HK-2 (cell line): ENCODE measurements around the gene AHRR.
"Not testable (repeated sequence)": the region's sequence is repeated elsewhere in the genome, so short reads cannot be mapped to it uniquely, and the experiment has no call there.

Experiments used
- DNase-seq: peaks from one replicate; pipeline ENCODE4 v3.0.0-alpha.2; 2018; ENCODE audit not compliant: unreplicated experiment

Gene AHRR

DNA sequence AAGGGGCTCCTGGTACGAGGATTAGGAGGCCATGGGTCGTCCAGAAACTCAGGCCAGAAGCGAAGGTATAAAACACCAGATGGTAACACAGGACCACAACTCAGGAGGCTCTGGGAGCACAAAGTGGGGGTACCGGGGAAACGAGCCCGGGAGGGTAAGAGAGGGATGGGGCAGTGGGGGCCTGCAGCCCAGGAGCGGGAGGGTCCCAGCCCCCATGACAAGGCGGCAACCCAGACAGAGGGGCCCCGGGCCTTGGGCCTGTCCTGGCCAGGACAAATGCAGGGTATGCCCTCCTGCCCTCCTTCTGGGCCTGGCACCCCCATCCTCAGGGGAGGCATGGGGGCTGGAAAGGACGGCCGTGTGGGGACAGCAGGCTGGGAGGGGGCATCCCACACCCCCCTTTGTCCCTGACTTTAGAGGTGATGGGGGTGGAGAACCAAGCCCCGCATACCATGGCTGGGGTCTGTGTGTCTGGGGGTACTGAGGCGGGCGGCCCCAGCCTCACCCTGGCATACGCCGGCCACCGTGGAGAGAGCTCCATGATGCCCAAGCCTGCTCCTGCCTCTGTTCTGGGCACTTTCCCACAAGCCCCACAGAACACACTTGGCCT, 74.5 kb downstream of the AHRR start:
- no peak for DNase-seq

DNA sequence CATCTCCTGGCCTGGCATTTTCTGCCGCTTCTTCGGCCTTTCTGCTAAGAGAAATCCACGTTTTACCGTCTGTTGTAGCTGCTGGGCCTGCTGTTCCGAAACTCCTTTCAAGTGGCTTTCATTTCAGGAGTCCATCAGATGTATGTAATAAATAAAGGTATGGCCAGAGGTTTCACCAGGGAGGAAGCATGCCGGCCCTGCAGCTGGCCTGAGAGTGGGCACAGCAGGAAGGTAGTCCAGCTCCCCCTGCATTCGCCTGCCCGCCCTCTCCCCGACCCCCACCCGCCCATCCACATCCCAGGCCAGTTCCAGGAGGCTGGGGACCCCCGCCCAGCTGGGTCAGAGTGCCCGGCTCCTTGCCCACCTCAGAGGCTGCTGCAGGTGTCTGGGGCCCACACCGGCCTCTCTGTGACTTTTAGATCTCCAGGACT, 75.0 kb downstream of the AHRR start:
- DNase-seq: no peak

DNA sequence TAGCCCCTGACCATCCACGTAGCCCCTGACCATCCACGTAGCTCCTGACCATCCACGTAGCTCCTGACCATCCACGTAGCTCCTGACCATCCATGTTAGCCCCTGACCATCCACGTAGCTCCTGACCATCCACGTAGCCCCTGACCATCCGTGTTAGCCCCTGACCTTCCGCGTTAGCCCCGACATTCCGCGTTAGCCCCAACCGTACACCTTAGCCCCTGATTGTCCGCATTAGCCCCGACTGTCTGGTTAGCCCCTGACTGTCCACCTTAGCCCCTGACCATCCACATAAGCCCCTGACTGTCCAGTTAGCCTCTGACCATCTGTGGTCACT, 76.6 kb downstream of the AHRR start:
- DNase-seq: not testable (repeated sequence)

DNA sequence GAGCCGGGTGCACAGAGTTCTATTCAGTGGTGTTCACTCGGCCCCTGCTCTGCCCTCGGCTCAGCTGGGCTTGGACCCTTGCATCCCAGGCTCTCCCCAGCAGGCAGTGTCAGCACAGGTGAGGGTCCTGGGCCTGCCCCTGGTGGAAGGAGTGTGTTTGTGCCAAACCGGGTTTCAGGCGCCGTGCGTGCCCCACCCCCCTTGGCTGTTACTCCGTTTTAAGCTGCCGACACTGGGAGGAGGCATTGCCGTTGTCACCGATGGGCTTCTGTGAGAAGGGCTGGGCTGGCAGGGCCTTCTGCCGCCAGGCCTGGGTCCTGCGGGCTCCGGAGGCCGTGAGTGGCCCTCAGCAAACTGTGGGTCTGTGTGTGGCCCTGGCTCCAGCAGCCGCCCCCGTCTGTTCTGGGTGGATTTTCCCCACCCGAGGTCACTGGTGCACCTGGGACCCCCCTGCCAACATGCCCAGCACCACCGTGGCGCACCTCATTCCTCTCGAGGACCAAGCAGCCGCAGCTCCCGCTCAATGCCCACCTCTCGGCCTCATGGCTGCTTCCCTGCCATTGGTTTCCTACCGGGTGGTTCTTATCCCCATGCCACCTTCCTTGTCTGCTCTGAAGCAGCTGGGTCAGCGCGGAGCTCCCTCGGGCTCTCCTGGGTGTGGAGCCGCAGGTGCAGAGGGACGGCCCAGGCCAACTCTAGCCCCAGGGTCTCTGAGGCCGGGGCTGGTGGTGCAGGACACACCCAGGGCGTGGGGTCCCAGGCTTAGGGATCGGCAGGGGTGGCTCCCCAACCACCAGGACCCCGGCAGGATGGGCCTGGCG, 77.2 kb downstream of the AHRR start:
- no peak for DNase-seq

DNA sequence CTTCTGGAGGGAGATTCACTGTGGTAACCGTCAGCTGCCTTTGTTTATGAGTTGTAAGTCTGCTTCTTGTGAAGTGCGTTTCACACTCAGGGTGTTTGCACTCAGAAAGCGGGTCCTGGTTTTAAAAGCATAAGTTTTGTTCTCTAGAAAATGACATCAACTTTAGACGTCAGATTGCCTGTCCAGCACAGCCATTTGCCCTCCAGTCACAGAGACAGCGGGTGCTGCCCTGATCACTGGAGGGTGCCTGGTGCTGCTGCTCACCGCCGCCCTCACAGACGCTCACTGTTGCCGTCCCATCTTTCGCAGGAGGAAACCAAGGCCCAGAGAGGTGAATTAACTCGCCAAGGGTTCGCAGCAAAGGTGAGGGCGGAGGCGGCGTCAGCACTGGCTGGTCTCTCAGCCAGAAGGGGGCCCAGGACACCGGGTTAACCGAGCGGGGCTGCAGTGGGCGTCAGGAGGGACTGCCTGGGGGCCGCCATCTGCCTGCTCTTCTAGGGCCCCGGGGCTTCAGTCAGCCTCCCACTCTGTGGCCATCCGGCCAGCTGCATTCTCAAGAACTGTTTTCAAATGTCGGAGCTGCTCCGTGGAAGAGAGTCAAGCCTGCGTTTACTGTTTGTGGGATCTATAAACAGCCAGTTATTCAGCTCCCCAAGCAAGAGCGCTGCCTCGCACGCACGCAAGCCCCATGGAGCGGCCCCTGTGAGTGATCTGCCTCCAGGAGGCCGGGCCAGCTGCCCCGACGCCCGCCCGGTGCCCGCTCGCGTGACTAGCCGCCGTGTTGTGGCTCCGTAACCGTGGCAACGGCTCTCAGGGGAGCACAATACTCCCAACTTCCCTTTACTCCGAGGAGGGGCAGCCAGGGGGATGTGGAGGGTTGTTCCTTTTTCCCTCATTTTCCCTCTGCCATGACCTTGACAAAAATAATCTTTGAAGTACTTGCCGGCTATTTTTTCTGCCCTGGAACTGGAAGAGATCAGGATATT, 78.1 kb downstream of the AHRR start:
- DNase-seq: peak; percentile 52

DNA sequence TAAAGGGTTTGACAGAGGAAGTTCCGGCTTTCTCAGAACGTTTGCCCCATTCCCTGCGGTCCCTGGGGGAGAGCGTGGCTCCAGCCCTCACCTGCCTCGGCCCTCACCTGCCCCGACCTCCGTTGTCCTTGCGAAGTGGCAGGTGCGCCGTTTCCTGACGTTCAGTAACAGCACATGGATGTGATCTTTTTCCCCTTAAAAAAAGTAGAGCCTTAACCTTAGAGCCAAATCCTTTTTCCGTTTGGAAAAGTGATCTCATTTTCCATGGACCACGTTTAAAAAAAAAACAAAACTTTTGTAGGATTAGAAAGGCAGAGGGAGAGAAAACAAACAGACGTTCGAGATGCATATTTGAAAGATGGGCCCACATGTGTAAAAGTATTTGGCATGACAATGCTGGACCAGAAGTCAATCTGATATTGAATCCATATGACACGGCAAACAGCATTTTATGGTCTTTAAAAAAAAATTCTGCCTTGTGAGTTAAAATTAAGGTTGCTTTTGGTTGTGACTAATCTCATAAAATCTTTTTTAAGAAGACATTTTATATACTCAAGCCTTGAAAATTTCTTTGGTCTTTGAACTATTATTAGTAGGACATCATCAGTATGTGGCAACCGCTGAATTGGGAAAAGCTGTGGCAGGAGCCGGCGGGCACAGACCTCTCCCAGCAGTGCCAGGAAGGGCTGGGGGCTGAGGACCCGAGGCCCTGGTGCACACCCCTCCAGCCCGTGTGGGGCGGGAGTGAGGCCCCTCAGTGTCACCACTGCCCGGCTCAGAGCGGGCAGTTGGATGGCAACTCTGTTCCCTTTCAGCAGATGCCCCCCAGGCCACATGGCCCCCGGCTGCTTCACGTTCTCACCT, 79.0 kb downstream of the AHRR start:
- no peak for DNase-seq

DNA sequence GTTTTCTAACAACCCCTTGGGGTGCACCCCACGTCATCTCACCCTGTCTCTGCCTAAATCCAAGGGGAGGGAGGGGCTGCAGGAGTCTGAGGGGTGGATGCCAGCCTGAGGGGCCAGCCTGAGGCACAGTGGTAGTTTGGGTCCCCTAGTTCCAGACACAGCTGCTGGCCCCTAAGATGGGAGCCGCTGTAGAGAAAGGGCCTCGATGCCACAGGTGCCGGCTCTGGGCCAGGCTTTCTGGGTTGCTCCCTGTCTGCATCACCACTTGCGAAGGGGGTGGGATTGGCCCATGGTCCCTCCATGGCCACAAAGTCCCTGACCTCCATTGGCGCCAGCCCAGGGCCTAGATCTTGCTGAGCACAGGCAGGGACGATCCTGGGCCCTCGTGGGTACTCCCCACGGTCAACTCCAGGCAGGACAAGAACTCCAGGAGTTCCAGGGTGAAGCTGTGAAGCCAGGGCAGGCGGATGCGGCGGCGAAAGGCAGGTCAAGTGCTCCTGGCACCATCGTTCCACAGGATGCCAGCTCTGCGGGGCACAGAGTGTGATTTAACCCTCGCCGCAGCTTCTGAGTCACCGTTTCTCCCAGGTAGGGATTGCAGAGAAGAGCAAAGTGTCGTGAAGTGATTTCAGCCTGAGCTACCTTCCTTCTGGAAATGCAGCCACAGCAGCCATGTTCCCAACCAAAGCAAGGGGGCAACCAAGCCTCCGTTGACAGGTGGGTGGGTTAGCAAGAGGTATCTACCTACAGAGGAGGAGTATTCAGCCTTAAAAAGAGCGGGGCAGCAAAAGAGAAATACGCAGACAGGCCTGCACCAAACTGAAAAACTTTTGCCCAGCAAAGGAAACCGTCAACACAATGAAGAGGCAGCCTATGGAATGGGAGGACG, 79.9 kb downstream of the AHRR start:
- no peak for DNase-seq

DNA sequence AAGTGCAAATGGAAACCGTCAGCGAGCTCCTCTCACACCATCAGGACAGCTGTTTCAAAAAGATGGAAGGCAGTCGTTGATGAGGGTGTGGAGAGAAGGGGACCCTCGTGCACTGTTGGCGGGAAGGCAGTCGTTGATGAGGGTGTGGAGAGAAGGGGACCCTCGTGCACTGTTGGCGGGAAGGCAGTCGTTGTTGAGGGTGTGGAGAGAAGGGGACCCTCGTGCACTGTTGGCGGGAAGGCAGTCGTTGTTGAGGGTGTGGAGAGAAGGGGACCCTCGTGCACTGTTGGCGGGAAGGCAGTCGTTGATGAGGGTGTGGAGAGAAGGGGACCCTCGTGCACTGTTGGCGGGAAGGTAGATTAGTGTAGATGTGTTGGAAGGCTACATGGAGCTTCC, 80.7 kb downstream of the AHRR start:
- DNase-seq: not testable (repeated sequence)

DNA sequence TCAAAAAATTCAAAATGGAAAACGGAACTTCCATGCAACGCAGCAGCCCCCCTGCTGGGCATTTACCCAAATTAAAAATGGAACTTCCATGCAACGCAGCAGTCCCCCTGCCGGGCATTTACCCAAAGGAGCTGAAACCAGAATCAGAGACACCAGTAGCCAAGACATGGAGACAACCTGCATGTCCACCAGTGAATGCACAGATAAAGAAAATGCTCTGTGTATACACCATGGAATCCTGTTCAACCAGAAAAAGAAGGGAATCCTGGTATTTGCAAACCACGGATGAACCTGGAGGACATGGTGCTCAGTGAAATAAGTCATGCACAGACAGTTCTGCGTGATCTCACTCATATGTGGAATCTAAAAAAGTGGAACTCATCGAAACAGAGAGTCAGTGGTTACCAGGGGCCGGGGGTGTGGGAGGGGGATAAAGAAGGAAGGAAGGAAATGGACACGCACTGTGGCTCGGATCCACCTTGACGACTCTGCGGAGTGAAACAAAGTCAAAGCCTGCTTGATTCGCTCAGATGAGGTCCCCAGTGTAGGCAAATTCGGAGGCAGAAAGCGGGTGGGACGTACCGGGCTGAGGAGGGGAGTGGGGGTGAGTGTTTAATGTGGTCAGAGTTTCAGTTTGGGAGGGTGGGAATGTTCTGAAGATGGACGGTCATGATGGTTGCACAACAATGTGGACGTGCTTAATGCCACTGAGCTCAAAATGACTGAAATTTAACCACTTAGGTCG, 81.3 kb downstream of the AHRR start:
- DNase-seq: no peak

DNA sequence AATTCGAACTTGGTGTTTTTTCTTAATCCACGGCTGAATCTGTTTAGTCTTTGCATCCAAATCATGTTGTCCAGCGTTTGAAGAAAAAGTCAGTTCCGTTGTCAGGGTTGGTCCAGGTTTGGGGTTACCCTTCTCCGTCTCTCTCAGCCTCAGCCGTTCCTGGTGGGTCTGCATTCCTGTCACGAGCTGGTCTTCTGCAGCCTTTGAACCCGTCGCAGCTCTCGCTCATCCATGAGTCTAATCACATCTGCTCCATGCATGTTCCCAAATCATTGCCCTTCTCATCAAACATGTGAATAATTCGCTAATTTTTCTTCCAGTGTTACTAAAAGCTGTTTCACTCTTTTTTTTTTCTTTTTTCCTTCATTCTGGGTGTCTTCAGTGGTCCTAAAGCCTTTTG, 82.5 kb downstream of the AHRR start:
- no peak for DNase-seq

DNA sequence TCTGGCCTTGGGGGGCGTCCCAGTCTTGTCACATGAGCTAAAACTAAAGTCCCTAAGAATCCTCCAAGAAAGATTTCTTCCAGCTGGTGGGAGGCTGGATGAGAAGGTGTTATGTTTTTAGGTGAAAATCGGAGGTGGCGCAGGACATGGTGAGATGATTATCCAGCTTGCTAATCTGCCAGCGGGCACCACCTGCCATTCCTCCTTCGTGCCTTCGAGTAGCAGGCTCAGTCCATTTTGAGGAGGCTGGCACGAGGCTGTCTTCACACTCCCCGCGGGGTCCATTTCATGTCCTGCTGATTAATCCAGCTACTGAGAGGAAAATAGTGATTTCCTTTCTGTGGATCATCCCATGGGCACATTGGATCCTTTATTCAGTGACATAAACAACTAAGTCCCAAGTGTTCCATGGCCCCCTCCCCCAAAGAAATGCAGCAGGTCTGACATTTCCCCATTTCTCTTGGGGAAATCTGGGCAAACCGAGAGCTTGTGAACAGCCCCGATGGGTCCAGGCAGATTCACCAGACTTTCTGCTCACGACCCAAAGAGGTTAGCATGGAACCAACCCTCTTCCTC, 83.2 kb downstream of the AHRR start:
- no peak for DNase-seq

DNA sequence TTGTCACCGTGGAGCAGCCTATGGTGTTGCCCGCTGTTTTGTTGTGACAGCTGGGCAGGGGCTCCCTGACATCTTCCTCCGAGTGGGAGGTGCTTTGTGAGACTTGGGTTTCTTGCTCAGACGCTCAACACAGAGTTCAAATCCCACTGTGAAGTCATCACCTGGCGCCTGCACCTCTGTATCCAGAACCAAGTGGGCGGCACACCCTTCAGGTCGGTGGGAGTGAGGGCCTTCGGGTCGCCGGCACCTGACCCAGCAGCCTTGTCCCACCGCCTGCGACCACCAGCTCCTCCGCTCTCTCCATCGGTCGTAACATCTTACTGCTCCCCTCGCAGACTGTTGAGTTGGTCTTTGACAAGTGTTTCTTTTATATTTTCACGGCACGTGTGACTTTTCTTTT, 83.9 kb downstream of the AHRR start:
- DNase-seq: no peak

DNA sequence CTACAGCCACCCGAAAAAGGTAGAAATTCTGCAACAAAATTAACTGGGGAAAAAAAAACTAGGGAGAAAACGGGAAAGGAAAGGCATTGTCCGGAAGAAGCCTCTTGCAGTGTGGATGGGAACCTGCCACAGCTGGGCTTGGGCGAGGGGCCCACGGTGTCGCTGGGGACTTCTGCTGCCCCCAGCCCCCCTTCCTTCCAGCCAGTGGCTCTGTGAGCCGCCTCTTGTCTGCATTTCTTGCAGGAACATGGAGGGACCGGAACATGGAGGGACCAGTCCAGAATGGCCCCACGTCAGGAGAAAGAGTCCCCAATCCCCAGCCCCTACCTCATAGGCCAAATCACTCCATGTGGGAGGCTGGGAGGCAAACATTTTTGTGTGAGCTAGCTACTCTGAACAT, 84.5 kb downstream of the AHRR start:
- DNase-seq: no peak

DNA sequence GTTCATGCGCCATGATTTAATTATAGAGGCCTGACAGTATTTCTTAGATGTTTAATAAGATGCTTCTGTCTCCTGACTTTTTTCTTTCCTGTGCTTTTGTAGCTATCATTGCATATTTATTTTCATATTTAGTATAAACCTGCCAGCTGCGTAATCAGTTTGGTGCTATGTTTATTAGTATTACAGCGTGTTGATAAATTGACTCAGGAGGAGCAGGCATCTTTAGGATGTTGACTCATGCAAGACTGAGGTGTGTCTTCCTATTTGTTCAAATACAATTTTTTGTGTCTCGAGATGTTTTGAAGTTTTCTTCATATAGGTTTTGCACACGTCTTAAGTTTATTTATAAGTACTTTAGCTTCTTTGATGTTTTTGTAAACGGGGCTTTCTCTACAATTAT, 85.5 kb downstream of the AHRR start:
- no peak for DNase-seq

DNA sequence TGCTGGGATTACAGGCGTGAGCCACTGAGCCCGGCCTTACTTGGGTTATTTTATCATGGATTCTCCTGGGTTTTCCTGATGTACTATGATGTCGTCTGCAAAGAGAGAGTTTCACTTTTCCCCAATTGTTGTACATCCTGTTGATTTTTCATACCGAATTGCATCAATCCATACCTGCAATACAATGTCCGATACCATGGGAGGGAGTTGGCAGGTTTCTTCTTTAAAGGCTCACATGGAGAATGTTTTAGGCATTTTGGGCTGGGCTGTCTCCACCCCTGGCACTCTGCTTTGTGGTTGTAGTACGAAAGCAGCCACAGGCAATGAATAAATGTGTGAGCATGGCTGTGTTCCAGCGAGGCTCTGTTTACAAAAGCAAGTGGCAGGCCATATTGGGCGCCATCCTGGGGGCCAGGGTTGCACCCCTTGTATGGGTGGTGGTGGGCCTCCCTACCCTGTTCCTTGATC, 86.3 kb downstream of the AHRR start:
- DNase-seq: no peak

DNA sequence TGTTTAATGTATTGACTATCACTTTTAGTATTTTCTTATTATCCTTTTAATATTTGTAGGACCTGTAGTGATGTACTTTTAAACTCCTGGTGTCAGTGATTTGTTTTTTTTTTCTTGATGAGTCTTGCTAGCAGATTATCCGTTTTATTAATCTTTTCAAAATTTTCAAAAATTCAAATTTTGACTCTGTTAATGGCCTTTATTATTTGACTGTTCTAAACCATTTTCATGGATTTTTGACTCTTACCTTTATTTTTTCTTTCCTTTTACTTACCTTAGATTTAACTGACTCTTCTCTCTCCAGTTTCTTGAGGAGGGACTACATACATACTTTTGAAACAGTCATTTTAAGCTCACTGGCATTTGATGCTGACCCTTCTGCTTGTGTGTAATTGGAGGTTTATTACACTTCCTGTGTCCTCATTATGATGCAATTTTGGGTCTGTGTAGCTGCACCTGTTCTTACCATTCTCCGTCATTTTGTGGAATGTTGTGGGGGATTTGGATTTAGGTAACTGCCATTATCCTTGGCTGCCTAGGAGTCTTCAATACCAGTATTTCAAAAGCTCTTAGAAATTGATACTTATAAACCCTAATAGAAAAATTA, 89.5 kb downstream of the AHRR start:
- DNase-seq: no peak

DNA sequence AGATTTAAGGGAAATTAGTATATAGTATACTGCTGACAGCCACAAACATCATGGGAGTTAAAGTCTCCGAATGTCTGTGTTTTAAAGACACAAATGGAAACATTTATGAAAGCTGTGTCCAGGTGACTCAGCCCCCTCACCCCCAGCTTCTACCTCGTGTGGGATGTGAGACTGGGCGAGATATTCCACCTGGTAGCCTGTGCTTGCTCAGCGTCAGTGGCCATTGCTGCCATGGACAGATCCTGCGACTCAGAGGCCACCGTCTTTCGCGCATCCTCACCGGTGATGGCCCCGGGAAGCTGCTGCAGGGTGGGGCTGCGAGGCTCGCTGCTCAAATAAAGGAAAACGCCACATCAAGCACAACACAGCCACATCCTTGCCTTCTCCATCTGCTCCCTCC, 90.2 kb downstream of the AHRR start:
- DNase-seq: no peak

DNA sequence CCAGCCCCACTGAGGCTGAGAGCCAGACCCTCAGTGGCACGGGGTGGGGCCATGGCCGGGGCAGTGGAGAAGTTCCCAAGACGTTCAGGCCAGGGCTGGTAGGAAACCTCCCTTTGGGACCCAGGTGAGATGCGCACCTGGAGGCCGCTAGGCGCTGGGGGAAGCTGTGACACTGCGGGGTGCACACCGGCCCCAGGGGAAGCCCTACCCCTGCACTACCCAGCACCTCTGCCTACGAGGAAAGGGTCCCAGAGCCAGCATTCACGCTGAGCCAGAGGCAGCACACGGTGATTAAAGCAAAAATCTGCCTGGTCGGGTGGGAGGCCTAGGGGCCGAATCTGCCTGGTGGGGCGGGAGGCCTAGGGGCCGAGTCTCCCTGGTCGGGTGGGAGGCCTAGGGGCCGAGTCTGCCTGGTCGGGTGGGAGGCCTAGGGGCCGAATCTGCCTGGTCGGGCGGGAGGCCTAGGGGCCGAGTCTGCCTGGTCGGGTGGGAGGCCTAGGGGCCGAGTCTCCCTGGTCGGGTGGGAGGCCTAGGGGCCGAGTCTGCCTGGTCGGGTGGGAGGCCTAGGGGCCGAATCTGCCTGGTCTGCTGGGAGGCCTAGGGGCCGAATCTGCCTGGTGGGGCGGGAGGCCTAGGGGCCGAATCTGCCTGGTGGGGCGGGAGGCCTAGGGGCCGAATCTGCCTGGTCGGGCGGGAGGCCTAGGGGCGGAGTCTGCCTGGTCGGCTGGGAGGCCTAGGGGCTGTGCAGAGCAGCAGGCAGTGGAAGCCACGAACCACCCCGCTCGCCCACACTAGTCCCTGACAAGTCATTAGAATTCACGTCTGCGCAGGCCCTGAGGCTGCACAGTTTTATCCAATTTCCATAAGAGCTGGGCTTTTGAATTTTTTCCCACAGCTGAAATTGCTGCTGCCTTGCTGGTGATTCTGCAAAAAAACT, 93.7 kb downstream of the AHRR start:
- not testable (repeated sequence) for DNase-seq
